Fibroblast of the conjunctiva (primary cell): ENCODE measurements around the gene CALML6.
A peak's percentile ranks its signal among the peaks of the same experiment; 100 is the strongest.
"Not testable (repeated sequence)": the region's sequence is repeated elsewhere in the genome, so short reads cannot be mapped to it uniquely, and the experiment has no call there.

ENCODE experiments used
- DNase-seq: peaks from one replicate; pipeline ENCODE4 v3.0.0-alpha.2; 2010; ENCODE audit warnings: low read depth

The CALML6 gene, protein sequence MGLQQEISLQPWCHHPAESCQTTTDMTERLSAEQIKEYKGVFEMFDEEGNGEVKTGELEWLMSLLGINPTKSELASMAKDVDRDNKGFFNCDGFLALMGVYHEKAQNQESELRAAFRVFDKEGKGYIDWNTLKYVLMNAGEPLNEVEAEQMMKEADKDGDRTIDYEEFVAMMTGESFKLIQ

DNA sequence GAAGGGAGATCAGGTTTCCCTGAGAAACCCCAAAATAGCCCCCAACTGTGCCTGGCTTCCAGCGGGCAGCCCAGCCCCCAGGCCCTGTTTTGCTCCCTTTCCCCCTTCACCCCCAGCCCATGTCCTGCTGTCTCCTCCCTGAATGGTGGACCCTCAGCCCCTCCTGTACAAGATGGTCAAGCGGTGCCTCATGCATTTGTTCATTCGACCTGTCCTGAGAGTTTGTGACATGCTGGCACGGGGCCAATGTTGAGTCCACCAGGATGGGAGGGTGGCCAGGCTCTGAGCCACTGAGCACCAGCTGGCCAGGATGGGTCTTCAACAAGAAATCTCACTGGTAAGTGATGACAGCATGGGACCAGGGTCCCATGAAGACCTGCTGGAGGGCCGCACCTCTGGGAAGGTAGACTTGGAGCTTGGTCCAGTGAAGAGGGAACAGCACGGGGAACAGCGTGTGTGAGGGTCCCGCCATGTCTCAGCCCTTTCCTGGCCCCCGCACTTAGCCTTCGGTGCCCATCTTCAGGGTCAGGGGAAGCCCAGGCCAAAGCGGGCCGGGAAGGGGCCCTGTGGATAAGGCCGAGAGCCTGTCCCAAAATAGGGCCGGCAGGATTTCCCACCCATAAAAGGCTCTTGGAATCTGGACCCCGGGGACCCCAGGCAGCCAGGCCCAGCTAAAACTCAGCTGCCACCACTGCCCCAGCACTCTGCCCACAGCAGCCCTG lies at the start of gene CALML6:
TSS of gene CALML6 (plus strand) at position 290 of the 722 bp plus-strand sequence. CDS start at position 311, 21 bp downstream.
- no peak for DNase-seq

DNA sequence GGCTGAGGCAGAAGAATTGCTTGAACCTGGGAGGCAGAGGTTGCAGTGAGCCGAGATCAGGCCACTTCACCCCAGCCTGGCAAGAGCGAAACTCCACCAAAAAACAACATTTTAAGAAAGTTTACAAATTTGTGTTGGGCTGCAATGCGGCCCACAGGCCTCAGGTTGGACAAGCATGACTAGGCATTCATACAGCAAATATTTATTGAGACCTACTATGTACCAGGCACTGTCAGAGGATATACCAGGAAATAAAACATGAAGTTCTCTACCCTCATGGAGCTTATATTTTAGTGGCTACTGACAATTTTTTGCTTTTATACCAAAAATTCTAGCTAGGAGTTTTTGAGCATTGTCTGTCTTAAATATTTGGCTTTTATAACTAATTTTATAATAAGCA lies 47.9 kb upstream of the CALML6 start:
- no peak for DNase-seq

DNA sequence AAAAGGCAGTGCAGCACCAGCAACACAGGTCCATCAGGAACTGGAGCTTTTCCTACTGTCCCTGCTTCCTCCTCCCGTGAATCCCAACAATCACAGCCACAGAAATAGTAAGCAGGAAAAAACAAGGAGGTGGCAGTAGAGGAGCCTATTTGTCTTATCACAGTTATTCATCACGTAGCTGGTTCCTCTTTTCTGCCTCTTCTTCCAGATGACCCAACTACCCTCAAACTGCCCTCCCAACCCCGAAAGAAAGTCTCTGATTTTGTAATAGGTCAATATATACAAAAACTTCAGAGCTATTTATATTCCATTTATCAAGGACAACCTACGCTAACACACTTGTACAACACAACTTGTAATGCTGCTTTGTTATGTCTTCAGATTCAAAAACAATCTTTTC lies 45.6 kb upstream of the CALML6 start:
- DNase-seq, result no peak

DNA sequence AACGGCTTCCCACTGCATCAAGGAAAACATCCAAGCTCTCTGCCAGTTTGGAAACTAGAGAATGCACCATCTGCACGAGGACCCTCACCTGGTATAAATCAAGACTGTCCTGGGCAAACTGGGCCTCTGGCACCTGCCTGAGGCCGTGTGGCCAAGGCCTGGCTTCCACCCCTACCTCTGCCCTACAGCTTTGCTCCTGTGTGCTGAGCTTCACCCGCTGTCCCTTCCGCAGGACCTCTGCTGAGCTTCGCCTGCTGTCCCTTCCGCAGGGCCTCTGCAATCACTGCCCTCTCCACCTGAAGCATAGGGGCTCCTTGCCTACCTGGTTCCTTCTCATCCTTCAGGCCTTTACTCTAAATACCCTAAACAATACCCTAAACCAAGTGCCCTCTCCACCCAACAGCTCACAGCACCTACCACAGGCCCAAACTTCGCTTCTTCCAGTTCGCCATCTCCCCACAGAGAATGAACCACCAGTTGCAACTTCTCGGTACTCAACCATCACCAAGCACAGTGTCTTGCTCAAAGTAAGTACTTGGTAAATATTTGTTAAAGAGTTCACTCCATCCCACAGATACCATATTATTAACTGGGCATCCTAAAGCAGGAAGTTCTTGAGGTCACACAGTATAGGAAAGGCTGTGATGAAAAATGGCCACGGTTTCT lies 42.6 kb upstream of the CALML6 start:
- DNase-seq, result no peak

DNA sequence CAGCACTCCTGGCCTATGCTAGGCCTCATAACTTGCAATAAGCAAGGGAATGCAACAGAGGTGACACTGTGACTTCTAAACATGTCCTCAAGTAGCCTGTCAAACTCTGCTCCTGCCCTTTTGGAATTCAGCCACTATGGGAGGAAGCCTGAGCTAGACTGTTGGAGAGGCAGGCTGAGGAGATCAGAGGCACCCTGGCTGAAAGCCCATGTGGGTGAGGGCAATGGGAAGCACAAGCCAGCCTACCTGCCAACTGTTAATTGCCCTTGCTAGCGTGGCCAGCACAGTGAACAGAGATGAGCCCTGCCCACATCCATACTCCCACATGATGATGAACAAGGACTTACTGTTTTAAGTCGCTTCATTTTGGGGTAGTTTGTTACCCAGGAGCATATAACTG lies 41.9 kb upstream of the CALML6 start:
- no peak for DNase-seq

DNA sequence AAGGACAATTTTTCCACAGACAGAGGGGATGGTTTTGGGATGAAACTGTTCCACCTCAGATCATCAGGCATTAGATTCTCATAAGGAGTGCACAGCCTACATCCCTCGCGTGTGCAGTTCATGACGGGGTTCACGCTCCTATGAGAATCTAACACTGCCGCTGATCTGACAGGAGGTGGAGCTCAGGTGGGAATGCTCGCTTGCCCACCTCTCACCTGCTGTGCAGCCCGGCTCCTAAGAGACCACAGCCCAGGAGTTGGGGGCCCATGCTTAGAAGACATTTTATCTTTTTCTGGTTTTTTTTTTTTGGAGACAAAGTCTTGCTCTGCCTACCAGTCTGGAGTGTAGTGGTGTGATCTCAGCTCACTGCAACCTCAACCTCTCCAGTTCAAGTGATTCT lies 40.2 kb upstream of the CALML6 start:
- DNase-seq, result no peak

DNA sequence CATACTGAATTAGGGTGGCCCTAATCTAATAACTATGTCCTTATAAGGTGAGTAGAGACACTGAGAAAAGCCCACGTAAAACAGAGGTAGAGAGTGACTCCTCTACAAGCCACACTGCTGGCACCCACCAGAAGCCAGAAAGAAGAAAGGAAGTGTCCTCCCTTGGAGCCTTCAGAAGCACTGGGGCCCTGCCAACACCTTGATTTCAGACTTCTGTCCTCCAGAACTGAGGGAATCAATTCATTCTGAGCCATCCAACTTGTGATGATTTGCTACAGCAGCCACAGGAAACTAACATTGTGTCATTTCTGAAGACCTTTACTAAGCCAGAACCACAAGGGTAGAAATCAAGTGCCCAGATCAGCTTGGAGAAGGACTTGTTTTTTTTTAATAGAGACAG lies 39.1 kb upstream of the CALML6 start:
- DNase-seq, result no peak

DNA sequence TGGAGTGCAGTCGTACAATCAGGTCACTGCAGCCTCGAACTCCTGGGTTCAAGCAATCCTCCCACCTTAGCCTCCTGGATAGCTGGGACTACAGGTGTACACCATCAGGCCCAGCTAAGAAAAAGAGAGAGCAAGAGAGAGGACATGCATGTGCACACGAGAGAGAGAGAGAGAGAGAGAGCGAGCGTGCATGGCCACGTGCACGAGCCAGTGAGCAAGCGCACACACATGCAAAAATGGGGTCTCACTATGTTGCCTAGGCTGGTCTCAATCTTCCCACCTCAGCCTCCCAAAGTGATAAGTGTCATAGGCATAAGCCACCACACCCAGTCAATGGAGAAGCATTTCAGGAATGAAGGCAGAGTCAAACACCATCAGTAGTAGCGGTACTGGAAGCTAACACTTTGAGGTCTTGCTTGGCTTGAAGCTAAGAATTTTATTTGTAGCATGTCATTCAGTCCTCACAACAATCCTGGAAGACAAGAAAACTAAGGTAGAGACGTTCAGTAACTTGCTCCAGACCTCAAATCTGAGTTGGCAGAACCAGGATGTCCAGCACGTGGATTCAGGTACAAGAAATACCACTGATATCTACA lies 38.6 kb upstream of the CALML6 start:
- DNase-seq, result no peak

DNA sequence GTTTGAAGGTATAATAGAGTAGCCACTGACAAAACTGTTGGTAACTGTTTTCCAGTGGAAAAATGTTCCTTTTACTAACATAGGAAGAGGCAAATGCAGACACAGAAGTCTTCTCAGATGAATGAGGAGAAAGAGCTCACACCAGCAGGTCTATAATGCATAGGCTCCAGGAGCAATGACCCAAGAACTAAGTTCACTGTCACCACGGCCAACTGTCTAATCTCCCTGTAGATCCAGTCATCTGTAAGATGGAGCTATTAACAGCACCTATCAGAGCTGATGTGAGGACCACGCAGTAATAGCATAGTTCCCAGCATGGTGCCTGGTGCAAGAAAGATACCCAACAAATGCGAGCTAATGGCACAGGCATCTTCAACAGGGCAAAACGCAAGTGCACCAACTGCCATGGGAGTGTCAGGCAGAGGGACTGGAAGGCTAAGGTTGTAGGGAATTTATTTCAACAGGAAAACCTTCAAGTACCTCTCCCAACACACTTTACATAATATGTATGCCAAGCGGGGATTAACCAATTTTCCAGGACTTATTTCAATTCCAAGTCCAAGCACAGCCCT lies 37.1 kb upstream of the CALML6 start:
- DNase-seq, result no peak

DNA sequence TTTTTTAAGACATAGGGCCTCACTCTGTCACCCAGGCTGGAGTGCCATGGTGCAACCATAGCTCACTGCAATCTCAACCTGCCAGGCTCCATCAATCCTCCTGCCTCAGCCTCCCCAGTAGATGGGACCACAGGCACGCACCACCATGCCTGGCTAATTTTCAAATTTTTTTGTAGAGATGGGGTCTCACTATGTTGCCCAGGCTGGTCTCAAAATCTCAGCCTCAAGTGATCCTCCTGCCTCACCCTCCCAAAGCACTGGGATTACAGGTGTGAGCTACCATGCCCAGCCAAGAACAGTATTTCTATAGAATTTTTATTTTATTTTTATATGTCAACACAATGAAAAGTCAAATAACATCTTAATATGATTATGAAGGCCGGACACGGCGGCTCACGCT lies 35.1 kb upstream of the CALML6 start:
- no peak for DNase-seq

DNA sequence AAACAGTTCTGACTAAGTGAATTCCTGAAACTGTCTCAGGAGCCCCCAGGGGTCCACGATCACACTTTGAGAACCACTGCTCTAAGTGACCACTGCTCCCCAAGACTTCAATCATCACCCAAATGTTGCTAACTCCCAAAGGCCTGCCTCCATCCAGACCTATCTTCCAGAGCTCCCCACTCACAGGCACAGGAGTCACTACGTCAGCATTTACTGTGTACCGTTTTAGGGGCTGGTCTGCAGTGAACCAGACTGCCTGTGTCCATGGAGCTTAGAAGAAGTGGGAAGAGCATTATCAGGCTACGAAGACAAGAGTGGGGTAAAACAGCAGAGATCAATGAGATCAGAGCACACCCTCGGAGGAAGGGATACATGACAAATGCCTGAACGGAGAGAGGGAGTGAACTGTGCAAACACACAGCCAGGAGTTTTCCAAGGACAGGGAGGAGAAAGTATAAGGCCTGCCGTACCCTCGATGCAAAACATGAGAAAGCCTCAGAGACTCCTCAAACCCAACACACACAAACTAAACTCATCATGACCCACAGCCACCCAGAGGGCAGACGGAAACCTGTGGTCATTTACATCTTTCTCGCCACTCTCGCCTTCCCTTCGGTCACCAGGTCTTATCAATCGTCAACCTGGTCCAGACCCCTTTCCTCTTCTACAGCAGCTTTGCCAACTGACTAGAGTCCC lies 34.3 kb upstream of the CALML6 start:
- DNase-seq, result no peak

DNA sequence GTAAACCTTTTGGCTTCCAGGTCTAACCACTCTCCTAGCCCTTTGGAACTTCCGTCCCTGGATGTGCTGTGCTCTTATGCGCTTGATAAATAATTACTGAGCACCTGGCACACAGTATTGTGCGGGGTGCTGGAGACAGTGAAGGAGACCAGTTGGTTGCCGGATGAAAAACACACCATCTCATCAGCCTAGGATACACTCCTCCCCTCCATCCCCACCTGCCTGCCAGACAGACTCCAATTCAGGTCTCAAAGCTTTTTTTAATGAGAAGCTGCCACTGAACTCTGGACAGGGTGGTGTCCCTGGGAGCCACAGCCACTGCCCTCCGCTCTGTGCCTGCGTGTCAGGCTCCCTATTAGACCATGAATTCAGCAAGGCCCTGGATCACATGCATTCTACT lies 33.3 kb upstream of the CALML6 start:
- no peak for DNase-seq

DNA sequence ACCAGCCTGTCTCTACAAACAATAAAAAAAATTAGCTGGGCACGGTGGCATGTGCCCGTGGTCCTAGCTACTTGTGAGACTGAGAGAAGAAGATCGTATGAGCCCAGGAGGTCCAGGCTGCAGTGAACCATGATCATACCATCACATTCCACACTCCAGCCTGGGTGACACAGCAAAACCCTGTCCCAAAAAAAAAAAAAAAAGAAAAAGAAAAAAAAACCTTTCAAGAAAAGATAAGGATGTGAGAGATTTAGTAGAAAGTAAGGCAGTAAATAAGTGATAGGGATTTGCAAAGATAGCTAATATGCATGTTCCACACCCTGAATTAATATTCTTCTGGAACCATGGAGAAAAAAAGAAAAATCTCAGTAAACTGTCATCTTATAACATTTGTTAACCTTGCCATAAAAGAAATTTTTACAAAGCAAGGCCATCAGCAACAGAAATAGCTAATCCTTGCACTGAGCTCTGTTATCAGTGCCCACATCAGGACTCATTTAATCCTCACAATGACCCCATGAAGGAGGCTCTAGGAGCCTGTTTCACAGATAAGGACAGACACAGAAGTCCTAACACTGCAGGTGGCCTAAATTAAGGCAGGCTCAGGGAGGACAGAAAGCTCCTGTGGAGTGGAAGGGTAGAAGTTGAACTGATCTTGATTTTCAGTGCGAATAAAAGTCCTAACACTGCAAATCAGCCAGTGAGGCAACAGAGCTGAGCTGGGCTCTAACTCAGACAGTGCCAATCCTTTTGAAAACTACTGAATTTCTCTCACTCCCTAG lies 31.8 kb upstream of the CALML6 start:
- DNase-seq, result no peak

DNA sequence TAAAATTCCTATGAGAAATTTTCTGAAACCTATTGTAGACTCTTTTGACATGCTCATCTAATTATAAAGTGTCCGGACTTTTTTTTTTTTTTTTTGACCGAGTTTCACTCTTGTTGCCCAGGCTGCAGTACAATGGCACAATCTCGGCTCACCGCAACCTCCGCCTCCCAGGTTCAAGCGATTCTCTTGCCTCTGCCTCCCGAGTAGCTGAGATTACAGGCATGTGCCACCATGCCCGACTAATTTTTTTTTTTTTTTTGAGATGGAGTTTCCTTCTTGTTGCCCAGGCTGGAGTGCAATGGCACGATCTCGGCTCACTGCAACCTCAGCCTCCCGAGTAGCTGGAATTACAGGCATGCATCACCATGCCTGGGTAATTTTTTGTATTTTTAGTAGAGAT lies 31.2 kb upstream of the CALML6 start:
- not testable (repeated sequence) for DNase-seq

DNA sequence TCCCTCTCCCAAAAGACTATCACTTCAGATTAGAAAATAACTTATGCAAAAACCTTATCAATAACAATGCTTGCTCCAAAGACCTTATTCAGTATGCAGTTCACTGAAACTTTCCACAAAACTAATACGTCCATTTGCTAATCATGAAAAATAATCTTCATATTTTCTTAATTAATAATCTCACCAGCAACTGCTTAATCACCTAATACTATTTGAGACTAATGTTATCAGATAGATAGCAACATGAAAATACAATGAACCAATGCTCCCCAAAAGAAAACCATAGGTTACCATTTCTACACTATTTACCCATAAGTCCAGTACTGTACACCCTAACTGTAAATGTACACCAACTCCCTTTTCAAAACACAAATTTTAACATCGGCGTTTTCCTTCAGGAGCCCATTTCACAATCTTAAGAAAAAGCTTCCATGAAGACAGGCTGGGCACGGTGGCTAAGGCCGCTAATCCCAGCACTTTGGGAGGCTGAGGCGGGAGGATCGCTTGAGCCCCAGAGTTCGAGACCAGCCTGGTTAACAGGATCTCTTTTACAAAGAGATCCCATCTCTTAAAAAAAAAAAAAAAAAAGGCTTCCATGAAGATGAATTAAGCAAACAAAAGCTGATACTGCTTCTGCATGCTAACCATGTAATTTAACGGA lies 25.8 kb upstream of the CALML6 start:
- no peak for DNase-seq

DNA sequence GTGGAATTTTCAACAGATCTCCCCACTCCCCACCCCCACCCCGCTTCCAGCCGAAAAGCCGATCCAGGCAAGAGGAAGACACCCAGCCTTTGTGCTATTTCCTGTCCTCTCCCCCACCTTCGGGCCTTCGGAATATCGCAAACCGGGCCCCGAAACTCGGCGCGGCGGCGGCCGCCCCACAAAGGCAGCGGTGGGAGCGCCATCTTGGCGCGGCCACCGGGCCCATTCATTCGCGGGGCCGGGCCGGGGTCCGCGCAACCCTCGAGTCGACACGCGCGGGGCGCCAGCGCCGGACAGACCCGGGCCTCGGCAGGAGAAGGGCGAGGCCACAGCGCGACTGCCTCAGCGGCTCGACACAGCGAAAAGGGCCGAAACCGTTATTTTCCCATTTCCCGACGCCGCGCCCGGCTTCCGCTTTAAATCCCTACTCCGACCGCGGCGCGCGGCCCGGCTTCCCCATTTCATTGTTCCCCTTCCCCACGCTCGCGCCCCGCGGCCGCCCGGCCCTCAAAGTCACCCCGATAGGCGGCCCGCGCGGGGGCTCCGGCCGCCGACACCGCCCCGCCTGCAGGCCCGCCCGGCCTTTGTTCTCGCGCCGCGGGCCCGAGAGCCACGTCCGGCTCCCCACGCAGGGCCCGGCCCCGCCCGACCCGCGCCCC lies 25.1 kb upstream of the CALML6 start:
- DNase-seq, result no peak

DNA sequence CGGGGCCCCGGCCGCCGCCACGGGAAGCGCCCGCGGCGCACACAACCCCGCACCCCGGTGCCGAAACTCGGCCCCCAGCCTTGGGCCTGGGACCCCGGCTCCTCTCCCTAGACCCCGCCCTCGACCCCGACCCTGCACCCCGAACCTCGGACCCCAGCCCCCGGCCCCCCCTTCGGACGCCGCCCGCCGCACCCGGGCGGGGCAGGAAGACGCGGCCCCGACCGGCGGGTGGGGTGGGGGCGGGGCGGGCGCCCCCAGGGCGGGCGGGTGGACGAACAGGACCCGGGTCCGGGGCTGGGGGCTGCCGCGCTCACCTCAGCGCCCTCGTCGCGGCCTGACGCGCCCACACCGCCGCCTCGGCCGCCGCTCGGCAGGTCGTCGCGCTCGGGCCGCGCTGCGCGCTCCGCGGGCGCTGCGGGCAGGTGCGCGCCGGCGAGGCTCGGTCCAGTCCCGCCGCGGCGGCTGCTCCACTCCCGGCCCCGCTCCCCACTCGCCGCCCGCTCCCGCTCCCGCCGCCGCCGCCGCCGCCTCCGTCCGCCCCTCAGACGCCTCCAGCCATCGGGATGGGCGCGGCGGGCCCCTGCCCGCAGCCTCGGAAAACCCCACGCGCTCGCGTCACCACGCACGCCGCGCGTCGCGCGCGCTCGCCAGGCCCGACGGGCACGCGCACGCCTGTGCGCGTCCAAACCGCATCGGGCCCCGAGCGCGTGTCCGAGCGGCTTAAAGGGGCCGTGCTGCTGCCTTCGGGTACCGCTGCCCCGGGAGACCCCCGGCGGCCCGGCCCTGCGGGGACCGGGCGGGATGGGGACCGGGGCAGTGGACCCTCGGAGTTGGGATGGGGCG lies 24.3 kb upstream of the CALML6 start, which contains the start of gene GNB1:
TSS of gene GNB1 (minus strand) at position 582 of the 843 bp plus-strand sequence. CDS start 65,634 bp downstream, outside the sequence.
- DNase-seq, result peak; percentile 57

DNA sequence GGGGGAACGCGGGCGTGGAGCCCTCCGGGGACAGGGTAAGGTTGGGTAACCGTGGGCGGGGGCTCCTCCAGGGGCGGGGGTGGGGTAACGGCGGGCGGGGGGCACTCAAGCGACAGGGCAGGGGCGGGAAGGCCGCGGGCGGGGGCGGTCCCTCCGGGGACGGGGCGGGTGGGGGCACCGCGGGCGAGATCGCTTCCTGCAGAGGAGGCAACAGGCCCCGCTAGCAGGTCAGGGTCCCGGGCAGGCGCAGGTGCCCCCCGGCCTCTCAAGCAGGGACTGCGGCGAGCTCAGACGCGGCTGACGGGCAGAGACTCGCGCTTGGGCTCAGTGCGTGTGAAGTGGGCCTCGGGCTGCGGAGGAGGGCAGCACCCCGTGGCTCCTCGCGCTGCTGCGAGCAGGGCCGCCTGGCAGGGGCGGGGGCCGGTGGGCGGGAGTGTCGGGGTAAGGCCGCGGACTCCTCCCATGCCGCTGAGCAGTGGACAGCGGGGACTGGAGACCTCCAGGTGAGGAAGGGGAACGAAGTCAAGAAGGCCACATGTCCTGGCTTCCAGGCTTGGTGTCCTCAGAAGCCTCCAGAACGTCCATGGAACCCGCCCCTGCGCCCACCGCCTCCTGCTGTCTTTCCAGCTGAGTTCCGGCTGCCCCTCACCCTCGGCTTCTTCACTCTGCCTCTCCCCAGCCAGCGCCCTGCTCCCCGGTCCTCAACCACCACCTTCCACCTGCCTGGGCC lies 23.5 kb upstream of the CALML6 start:
- peak; percentile 12 for DNase-seq
